ENCODE data around the gene RUSC2.
"Not testable (repeated sequence)": the region's sequence is repeated elsewhere in the genome, so short reads cannot be mapped to it uniquely, and the experiment has no call there.

Gene RUSC2

GRCh38 chr9:35522187-35522586, 32.3 kb downstream of the RUSC2 start:
- DNase-seq, result no peak

- no peak for DNase-seq
Measured at GRCh38 chr9:35522700-35523099, 32.8 kb downstream of the RUSC2 start.

GRCh38 chr9:35523556-35523955, 33.6 kb downstream of the RUSC2 start:
- DNase-seq, result not testable (repeated sequence)

- no peak for DNase-seq
Measured at GRCh38 chr9:35526087-35526801, 36.3 kb downstream of the RUSC2 start.

GRCh38 chr9:35529161-35529823, 39.4 kb downstream of the RUSC2 start:
- DNase-seq, result peak; percentile 59

- no peak for DNase-seq
Measured at GRCh38 chr9:35533398-35533797, 43.5 kb downstream of the RUSC2 start.

- not testable (repeated sequence) for DNase-seq
Measured at GRCh38 chr9:35534921-35535320, 45.0 kb downstream of the RUSC2 start.

- DNase-seq, result no peak
Measured at GRCh38 chr9:35537913-35538312, 48.0 kb downstream of the RUSC2 start.

- peak; percentile 93 for DNase-seq
Measured at GRCh38 chr9:35538361-35539234, 48.7 kb downstream of the RUSC2 start.

Measured in retina (tissue), 1 donor.